PFSK-1 (cell line): ENCODE measurements around the gene RBKS.

Experiments
- POLR2AphosphoS5 ChIP-seq: IDR thresholded peaks from 2 replicates; pipeline ENCODE4 v1.6.1; 2012; ENCODE audit warnings: low read depth, mild to moderate bottlenecking, control low read depth, low read length, moderate library complexity
- SIN3A ChIP-seq: IDR thresholded peaks from 2 replicates; pipeline ENCODE4 v1.6.1; 2012; ENCODE audit warnings: mild to moderate bottlenecking, low read length, moderate library complexity, borderline replicate concordance; ENCODE audit not compliant: insufficient read depth

GRCh38 chr2:27776696-27777095 lies 113.5 kb downstream of the RBKS start:
- TF ChIP-seq SIN3A (no peak), POLR2AphosphoS5 (no peak)
